ENCODE data around the gene CCDC88C.
"Not testable (repeated sequence)": the region's sequence is repeated elsewhere in the genome, so short reads cannot be mapped to it uniquely, and the experiment has no call there.

The CCDC88C gene

DNA sequence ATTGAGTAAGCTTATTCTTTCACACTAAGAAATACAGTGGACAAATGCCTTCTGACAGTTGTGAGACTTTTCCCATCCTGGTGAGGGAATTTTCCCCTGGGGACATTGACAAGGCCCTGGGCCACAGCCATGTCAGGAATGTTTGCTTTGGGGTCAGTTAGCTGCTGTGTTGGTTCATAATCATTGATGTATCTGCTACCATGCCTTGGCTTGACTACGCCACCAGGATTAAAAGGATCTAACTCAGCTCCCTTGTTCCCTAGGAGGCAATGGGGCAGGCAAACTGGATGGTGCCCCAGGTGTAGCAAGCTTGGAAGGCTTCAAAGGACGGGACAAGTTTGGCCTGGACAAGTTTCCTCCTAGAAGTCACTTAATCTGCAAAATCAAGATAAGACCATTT, 3.1 kb upstream of the CCDC88C start:
- no peak for DNase-seq
- in situ Hi-C loops (cut with HindIII; ENCODE audit: low pct_ligation_motif_present, low pct_unique_long_range_greater_than_20kb, low sequenced_read_pairs) = no loop called here

DNA sequence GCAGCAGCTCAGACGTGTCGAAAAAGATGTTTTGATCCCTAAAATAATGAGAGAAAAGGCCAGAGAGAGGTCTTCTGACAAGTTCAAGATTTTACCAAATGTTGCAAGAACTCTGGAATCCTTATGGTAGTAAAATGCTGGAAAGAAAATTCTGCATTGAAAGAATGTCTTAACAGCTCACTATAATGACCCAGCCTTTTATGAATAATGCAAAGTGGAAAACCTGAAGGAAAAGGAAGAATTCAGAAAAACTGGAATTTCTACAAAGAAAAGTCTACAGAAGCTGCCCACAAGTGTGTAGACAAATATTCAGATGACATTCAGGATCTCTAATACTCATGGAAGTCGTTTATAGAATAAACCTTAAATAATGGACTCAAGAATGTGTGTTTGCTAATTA, 1.8 kb upstream of the CCDC88C start:
- in situ Hi-C loops (cut with HindIII; ENCODE audit: low pct_ligation_motif_present, low pct_unique_long_range_greater_than_20kb, low sequenced_read_pairs) = no loop called here

DNA sequence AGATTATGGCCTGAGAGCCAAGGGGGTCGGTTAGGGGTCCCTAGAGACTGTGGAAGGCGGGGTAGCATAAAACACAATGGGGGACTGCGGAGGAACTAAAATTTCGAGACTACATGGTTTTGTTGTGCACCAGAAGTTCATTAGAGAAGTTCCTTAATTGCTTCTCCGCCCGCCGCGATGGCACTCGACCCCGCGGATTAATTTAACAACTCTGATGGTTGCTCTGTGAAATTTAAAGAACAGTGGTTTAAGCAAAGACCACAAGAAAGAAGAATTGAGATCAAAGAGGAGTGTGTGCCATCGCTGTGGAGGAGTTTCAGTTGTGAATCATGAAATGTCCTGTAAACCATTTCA, 1.4 kb upstream of the CCDC88C start:
- in situ Hi-C loops (cut with HindIII; ENCODE audit: low pct_ligation_motif_present, low pct_unique_long_range_greater_than_20kb, low sequenced_read_pairs) = no loop called here
- no peak for DNase-seq

More for the DNA sequence above, 1.8 kb upstream of the CCDC88C start:
- DNase-seq = no peak

GRCh38 chr14:91418387-91419043, 895 bp upstream of the CCDC88C start:
- DNase-seq = peak; percentile 50
- in situ Hi-C loops (cut with HindIII; ENCODE audit: low pct_ligation_motif_present, low pct_unique_long_range_greater_than_20kb, low sequenced_read_pairs) = no loop called here

GRCh38 chr14:91417983-91418386, 365 bp upstream of the CCDC88C start:
- in situ Hi-C loops (cut with HindIII; ENCODE audit: low pct_ligation_motif_present, low pct_unique_long_range_greater_than_20kb, low sequenced_read_pairs) = no loop called here
- peak; percentile 53 for DNase-seq

DNA sequence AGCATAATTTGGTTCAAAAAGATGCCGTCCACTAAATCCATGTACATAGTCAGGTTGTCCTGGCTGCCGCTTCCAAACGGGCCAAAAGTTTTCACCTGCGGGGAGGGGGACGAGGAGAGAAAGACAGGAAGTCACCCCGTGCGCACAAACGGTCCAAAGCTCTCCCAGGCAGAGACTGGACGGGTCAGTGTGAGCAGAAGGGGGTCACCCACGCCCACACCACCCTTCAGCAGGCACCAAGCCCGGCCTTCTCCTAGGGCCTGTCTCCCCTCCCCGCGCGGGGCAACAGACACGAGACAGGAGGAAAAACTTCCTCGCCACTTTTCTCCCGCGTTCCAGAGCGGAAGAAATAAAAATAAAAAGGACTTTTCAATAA, 888 bp downstream of the CCDC88C start:
- in situ Hi-C loops (cut with HindIII; ENCODE audit: low pct_ligation_motif_present, low pct_unique_long_range_greater_than_20kb, low sequenced_read_pairs) = no loop called here
- no peak for DNase-seq

DNA sequence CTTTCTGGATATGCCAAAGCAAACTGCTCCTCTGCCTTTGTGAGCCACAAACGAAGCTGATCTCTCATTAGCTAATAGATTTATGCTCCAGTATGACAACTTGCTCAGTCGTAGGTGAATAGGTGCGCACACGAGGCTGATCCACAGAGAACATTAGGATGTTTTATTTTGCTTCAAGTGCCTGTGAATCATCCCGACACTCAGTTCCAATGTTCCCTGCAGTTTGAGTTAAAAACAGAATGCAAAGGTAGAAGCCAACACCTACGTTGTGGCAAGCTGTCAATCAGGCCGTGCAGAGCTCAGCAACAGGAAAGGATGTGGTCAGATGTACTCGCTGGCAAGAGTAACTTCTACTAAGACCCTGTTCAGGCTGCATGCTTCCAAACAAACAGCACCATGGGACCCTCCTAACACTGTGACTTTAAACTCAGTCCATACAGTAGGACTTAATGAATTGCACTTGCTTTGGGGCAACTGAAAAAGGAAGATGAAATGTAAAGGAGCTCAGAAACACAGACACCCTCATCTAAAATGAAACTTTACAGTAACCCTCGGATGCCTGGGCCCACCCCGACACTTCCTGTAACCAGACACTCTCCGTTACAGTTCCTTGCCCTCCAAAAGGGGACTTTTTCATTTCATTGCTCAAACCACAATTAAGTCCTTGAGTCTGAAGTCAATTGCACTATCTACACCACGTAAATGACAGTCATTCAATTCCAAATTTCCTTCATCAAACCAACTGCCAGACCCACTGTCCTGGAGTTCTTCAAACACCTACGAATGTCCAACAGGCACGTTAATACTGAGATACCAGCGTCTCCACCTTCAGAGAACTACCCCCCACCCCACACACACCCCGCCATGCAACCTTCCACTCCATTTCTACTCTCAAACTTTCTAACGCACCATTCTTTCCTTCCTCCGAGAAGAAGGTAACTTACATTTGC, 1.6 kb downstream of the CCDC88C start:
- DNase-seq = no peak
- in situ Hi-C loops (cut with HindIII; ENCODE audit: low pct_ligation_motif_present, low pct_unique_long_range_greater_than_20kb, low sequenced_read_pairs) = no loop called here

- DNase-seq = no peak
Measured at GRCh38 chr14:91414475-91414833, 3.2 kb downstream of the CCDC88C start.

GRCh38 chr14:91413547-91414474, 3.8 kb downstream of the CCDC88C start:
- DNase-seq = no peak
- in situ Hi-C loops (cut with HindIII; ENCODE audit: low pct_ligation_motif_present, low pct_unique_long_range_greater_than_20kb, low sequenced_read_pairs) = no loop called here

More at GRCh38 chr14:91414475-91414833, 3.2 kb downstream of the CCDC88C start:
- in situ Hi-C loops (cut with HindIII; ENCODE audit: low pct_ligation_motif_present, low pct_unique_long_range_greater_than_20kb, low sequenced_read_pairs) = no loop called here

- DNase-seq = no peak
- in situ Hi-C loops (cut with HindIII; ENCODE audit: low pct_ligation_motif_present, low pct_unique_long_range_greater_than_20kb, low sequenced_read_pairs) = no loop called here
Measured at GRCh38 chr14:91412939-91413338, 4.7 kb downstream of the CCDC88C start.

DNA sequence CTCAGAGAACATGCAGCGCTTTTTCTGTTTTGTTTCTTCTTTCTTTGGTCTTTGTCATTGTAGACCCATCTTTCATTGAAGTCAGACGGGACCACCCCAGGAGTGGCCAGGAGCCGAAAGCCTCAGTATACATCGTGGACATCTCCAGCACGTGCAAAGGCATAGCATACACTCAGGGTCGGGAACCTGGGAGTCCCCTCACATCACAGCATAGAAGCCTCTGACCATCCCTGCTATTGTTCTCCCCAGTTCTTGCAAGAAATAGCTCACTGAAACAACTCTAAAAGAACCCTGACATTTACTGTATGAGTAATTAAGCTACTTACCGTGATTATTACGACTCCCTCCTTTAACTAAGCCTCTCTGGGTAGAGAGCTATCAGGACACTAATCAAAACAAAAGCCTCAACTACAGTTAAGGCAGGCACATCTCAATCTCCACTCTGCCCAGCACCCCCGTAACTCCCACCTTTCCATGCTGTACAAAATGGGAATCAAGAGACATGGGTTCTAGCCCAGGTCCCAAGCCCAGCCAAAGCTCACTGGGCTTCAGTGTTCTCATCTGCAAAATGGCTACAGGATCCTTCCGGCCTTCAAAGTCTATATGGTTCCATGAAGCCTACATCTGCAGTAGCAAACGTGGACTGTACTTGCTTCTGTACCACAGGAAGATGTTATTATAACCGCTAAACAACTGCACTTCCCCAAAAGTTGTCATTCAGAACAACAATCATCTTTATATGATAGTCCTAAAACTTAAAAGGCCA, 6.7 kb downstream of the CCDC88C start:
- DNase-seq = no peak
- in situ Hi-C loops (cut with HindIII; ENCODE audit: low pct_ligation_motif_present, low pct_unique_long_range_greater_than_20kb, low sequenced_read_pairs) = no loop called here

- in situ Hi-C loops (cut with HindIII; ENCODE audit: low pct_ligation_motif_present, low pct_unique_long_range_greater_than_20kb, low sequenced_read_pairs) = no loop called here
- no peak for DNase-seq
Measured at GRCh38 chr14:91409928-91410718, 7.5 kb downstream of the CCDC88C start.

- in situ Hi-C loops (cut with HindIII; ENCODE audit: low pct_ligation_motif_present, low pct_unique_long_range_greater_than_20kb, low sequenced_read_pairs); DNase-seq: not testable (repeated sequence)
Measured at GRCh38 chr14:91409240-91409639, 8.4 kb downstream of the CCDC88C start.

DNA sequence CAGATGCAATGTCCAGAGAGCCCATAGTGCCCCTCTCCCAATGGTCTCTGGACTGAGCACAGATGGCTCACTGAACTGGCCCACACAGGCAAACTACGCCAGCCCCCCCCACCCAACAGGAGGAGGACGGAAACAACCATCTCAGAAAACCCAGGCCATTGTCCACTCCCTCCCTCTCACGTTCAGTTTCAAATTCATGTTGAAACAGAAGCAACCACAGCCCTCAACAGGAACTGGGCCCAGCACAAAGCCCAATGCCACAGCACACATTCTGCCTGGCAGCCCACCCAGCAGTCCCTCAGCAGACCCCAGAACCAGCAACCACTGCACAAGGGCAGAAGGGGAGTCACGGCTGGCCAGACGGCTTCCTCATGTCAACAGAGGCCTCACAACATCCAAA, 10.6 kb downstream of the CCDC88C start:
- in situ Hi-C loops (cut with HindIII; ENCODE audit: low pct_ligation_motif_present, low pct_unique_long_range_greater_than_20kb, low sequenced_read_pairs) = no loop called here
- no peak for DNase-seq

DNA sequence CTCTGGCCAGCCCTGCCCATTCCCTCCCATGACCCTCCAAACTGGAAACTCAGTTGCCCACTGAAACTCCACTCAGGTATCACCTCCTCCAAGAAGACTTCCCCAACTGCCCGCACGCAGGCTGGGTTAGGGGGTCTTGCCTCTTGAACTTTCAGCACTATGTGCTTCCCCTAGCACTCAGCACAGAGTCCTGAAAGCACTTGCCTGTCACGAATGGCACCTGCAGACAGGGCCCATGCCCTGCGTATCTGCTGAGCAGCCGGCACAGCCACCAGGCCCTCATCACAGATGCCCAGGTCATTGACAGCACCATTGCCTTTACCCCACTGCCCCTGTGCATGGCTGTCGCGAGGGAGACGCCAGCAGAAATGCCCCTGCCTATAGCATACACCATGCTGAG, 11.2 kb downstream of the CCDC88C start:
- in situ Hi-C loops (cut with HindIII; ENCODE audit: low pct_ligation_motif_present, low pct_unique_long_range_greater_than_20kb, low sequenced_read_pairs) = no loop called here
- DNase-seq = no peak

GRCh38 chr14:91405724-91406435, 11.7 kb downstream of the CCDC88C start:
- DNase-seq = no peak
- in situ Hi-C loops (cut with HindIII; ENCODE audit: low pct_ligation_motif_present, low pct_unique_long_range_greater_than_20kb, low sequenced_read_pairs) = no loop called here

GRCh38 chr14:91405241-91405721, 12.3 kb downstream of the CCDC88C start:
- DNase-seq = no peak
- in situ Hi-C loops (cut with HindIII; ENCODE audit: low pct_ligation_motif_present, low pct_unique_long_range_greater_than_20kb, low sequenced_read_pairs) = no loop called here

All from ACHN (cell line).